GM23248 (cell line): ENCODE results near the gene HMG20A.

Experiments used
- EZH2 ChIP-seq: fragments of 200-600 bp; sonication (generic); IDR thresholded peaks from 2 replicates; pipeline ENCODE4 v1.6.1; 2018; ENCODE audit warnings: antibody characterized with exemption, mild to moderate bottlenecking; ENCODE audit not compliant: insufficient read depth, poor library complexity, severe bottlenecking
- EZH2phosphoT487 ChIP-seq: fragments of 200-600 bp; sonication (generic); IDR thresholded peaks from 2 replicates; pipeline ENCODE4 v1.6.1; 2018; ENCODE audit warnings: antibody characterized with exemption, moderate library complexity, mild to moderate bottlenecking, low read depth; ENCODE audit not compliant: insufficient read depth

DNA sequence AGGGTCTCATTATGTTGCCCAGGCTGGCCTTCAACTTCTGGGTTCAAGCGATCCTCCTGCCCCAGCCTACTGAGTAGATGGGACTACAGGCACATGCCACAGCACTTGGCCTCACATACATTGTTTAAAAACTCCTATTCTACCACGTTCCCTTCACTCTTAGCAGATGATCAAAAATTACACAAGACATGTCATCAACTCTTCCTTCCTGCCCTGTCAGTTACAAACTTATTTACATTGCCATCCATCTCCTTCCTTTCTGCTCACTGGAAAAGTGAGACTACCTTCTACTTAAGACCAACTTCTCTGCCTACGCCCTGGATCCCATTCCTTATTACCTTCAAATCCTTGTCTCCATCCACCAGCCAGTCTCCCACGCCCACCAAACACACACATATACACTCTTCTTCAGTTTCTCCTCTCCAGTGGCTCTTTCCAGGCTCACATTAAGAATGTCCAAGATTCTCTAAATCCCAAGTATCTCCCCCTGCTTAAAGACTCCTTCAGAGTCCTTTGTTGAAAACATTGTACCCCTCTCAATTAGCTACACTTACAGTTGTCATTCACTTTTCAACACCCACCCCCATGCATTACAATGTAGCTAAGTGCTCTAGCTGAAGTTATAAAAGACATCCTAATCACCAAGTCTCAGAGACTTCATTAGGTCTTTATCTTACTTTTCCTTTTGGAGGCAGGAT is 5.1 kb upstream of the HMG20A start:
- no peak for TF ChIP-seq EZH2
- TF ChIP-seq EZH2phosphoT487 = no peak
